HG03457 (cell line): ENCODE measurements around the gene ITGB2.
"Not testable (repeated sequence)": the region's sequence is repeated elsewhere in the genome, so short reads cannot be mapped to it uniquely, and the experiment has no call there.

Source experiments
- ATAC-seq: cut with Tn5 transposase; IDR thresholded peaks from one replicate; pipeline ENCODE4 v1.9.1; 2021; ENCODE audit warnings: moderate number of reproducible peaks; ENCODE audit not compliant: unreplicated experiment

ITGB2 gene

DNA sequence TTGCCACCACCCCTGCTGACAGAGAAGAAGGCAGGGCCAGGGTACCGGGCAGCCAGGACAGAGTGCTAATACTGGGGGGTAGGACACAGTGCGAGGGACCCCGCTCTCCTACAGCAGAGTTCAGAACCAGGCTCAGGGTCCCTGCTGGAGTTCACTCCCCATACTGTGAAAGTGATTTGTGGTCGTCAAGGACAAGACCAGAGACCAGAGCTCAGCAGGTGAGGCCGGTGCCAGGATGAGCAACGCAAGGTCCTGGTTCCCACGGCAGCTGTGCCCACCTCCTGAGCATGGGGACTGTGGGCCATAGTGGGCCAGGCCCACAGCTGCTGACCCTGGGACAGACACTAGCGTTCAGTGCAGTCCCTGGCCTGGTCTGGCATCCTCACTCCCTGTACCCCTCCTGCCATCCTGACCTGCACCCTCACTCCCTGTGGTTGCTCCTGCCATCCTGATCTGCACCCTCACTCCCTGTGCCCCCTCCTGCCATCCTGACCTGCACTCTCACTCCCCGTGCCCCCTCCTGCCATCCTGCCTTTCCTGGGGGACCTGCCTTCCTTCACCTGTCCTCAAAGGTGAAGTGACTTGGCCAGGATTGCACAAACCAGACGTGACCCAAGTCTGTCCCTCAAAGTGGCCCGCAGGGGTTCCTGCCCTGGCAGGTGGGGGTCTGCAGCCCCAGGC lies 33.4 kb downstream of the ITGB2 start:
- ATAC-seq: no peak

DNA sequence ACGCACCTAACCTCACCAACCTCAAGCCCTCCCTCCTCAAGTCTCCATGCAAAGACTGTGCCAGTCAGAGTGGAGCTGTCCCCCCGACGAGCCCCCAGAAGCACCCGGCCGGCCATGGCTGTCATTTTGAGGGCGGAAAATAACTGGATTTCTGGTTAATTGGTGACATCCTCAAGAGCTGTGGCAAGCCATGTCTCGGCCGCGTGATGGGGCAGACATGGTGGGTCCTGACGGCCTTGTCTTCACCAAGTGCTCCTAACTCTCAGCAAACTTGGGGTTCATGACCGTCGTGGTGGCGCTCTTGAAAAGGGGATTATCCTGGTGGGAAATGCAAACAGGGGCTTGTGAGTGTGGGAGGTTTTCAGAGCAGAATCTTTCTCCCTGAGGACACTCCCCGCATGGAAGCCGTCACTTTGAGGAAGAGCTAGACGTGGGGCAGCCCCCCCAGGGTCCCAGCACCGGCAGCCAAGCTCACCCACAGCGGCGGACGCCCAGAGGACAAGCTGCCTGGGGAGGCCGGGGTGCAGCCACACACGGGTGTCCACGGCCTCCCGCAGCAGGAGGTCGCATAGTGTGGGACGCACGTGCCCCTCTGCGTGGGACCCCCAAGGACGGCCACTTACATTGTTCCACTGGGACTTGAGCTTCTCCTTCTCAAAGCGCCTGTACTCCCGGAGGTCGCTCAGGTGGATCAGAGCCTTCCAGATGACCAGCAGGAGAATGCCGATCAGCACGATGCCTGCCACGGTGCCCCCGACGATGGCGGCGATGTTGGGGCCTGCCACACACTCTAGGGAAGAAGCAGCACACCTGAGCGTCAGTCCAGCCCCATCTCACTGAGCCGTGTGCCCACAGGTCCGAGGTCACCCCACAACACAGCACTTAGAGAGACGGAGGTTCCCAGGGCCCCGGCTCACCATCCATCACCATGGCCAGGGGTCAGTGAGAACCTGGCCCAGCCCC lies 34.3 kb downstream of the ITGB2 start:
- ATAC-seq: no peak

DNA sequence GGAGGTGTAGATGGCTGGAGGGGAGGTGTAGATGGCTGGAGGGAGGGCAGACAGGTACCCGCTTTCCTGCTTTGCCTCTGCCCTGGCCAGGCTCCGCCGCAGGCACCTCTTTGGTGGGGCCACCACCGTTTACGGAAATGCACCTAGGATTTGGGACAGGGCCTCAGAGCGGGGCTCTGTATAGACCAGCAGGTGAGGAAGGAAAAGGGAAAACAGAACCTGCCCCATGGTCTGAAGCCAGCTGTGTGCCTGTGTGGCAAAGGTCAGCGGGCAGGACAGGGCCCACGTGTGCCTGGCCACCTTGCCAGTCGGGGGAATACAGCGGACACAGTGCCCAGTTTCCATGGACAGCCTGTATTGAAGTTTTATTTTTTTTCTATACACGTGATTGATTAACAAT lies 35.1 kb downstream of the ITGB2 start:
- no peak for ATAC-seq

DNA sequence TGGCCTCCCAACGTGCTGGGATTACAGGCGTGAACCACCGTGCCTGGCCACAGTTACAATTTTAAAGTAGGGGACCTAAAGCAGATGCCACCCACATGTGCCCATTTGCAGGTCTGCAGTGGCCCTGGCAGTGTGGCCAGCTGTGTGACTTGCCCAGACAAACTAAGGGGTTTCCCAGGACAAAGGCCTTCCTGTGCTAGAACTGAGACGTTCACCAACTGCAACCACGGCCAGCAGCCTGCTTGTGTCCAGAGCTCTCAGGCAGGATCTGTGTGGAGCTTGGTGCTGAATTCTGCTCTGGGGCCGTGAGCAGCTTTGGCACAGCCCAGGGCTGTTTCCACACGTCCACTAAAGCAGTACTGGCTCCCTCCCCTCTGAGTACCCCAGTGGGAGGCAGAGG lies 36.6 kb downstream of the ITGB2 start:
- no peak for ATAC-seq

DNA sequence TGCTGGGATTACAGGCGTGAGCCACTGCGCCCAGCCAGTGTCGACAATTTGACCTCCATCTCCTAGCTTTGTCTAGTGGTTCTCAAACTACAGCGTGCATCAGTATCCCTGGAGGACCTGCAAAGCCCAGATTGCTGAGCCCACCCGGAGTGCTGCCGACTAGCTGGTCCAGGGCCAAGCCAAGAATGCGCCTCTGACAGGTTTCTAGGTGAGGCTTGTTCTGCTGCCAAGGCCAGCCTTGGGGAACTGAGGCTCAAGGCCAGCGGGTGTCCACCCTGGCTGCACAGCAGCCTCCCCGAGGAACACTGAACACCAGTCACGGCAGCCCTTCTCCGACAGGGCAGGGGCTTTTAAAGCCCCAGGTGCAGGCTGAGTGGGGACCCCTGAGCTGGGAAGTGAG lies 37.4 kb downstream of the ITGB2 start:
- no peak for ATAC-seq

DNA sequence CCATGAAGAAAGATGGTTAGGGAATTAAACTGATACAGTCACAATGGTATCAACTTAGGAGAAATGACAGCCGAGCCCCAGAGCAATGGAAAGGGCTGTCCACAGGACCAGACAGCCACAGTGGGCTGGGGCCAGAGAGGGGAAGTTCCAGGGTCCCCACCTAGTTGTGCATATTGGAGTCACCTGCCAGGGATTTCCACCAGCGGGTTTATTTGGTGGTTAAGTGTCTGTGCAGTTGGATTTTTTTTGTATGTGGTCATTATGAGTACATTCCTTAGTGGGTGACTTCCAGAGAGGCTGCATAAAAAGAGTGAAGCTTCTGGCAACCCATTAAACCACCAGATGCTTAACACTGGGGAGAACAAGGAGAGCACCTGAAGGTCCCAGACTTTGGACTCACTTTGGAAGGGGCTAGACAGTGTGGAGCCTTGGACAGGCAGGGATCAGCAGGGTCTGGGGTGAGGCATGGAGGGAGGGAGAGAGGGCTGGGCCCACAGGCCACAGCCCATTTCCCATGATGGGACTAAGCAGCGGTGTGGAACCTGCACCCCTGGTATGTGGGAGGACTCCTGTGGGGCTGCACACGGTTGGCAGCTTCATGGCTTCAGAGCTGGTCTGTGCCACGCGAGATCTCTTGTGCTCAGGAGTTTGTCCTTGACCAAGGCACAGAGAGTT lies 39.4 kb downstream of the ITGB2 start:
- no peak for ATAC-seq

DNA sequence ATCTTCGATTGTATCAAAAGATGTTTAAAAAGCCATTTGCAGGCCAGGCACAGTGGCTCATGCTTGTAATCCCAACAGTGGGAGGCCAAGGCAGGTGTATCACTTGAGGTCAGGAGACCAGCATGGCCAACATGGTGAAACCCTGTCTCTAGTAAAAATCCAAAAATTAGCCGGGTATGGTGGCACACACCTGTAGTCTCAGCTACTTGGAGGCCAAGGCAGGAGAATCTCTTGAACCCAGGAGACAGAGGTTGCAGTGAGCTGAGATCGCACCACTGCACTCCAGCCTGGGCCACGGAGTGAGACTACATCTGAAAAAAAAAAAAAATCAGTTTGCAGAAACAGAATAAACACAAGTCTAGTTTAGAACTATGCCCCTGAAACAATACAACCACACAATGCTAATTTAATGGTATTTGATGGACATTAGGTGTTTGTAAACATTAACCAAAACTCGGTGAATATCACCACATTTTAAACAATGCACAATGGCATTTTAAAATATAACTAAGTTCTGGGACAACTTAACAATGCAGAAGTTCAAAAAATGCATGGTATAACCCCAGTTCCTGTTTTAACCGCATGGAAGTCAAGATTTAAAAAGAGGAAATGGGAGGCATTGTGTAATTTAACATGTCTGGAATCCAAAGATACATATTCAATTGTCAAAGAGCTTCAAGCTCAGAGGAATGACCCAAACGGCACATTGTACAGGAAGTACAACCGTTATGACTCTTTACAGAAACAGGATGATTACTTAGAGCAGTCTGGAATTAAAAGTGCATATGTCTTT lies 40.1 kb downstream of the ITGB2 start:
- ATAC-seq: no peak

DNA sequence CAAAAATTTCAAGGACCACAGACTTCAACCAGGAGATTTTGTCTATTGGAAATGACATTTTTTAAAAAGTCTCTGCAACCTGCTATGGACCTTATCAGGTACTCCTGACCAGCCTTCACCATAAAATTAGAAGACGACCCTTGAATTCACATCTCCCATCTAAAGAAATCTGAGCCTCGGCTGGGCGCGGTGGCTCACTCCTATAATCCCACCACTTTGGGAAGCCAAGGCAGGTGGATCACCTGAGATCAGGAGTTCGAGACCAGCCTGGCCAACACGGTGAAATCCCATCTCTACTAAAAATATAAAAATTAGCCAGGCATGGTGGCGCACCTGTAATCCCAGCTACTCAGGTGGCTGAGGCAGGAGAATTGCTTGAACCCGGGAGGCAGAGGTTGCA lies 41.5 kb downstream of the ITGB2 start:
- not testable (repeated sequence) for ATAC-seq

DNA sequence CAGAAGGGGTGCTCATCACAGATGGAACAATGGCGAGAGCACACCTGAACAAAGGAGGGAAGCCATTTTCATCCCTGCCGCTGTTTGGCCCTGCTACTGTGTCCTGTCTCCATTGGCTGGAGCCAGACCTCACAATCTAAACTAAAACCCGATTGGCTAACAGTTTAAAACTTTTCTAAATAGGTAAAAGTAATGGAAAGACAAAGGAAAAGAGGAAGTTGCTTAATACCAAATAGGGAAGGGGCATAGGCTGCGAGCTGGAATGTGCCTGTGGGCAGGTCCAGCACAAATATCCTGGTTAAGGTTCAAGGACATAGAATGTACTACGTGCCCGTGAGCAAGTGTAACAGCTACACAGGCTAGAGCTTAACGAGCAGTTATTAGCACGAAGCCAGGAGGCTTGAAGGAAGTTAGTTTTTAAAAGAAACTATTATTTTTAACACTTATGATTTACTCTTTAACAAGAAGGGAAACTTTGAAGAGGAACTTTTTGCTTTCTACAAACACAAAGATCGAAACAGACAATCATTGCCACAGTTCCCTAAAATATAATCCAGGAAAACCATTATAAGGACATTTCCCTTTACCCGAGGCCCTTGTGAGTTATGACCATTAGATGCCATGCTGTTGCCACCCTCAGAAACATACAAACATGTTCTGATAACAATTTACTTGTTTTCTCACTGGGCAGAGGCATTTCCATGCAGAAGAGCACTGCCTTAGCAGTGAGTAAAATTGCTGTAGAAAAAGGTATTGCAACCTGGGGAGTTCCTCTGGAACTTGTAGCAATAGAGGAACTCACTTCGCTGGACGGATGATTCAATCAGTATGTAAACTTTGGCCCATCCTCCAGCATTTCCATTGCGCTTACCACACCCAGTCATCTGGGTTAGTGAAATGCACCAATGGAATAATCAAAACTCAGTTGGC lies 42.4 kb downstream of the ITGB2 start:
- no peak for ATAC-seq

DNA sequence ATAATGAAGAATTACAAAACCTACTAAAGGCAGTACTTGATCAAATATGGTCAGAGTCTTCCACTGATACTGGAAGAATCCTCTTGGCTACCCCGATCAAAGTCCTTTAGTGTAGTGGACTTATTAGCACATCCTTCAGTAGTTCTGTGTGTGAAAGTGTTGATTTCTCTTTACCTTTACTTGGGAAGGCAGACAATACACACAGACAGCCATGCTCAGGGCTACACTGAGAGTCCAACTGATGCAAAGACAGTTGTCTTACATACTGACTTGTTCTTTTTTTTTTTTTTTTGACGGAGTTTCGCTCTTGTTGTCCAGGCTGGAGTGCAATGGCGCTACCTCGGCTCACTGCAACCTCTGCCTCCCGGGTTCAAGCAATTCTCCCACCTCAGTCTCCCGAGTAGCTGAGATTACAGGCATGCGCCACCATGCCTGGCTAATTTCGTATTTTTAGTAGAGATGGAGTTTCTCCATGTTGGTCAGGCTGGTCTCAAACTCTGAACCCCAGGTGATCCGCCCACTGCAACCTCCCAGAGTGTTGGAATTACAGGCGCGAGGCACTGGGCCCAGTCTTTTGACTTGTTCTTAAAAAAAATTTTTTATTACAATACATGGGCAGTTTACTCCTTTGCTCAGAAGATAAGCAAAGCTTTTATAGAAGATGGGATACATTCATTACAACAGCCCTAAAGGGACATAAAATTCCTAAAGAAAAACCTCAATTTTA lies 43.7 kb downstream of the ITGB2 start:
- ATAC-seq: no peak

DNA sequence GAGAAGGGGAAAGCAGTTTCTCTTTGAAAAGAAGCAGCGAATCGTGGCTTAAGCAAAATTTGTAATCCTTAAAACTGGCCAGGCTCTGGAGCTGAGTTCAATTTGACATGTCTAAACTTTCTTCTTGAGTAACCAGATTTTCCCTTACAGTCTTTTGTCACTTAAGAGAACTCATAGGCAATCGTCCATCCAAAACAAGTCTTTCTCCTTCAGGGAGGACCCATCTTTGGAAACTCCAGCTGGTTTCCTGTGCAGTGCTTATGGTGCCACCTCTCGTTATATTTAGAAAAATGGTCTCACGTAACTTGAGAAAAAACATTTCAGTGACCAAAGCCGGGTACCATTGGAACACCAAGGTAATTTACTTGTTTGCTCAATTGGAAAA lies 45.4 kb downstream of the ITGB2 start:
- no peak for ATAC-seq

DNA sequence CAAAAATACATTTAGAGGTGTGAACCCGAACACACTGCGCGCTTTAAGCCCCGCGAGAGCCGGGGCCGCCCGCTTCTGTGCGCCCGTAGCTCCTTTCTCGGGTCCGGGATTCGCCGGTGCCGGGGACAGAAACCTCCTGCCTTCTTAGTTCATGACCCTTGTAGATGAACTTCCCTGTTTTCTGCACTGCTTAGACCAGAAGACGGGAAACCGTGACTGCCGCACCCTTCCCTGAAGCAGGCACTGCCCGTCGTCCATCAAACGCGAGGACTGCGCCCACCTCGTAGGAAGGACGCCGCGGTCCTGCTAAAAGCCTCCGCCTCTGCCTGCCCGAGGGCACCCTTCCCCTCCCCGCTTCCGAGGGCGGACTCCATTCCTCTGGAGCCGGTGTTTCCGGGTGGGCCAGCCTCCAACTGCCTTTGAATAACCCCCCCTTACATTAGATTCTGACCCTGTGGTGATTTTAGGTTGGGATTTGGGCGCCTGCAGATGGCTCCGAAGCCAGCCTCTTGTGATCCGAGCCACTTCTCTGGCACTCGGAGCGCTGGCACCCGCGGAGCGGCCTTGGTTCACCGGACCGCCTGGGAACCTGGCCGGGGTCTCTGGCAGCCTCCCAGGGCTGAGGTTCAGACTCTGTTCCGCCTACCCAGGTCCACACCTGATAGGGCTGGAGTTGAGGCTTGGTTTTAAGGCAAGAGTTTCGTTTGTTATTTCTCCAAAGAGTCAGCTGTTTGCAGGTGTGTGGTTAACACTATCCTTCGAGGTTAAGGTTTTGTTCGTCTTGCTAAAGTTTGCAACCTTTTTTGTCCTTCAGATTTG lies 46.0 kb downstream of the ITGB2 start:
- ATAC-seq: peak; percentile 2

DNA sequence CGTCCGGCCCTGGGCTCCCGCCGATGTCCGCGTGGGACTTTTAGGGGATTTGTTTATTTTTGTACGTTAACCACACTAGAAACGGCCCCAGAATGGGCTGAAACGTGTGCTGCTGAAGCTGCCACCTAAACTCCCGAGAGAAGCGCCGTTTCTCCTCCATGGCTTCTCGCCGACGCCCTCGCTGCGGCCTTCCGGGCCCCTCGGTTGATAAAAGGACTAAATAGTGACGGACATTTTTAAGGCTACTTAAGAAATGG lies 46.5 kb downstream of the ITGB2 start:
- peak; percentile 1 for ATAC-seq

DNA sequence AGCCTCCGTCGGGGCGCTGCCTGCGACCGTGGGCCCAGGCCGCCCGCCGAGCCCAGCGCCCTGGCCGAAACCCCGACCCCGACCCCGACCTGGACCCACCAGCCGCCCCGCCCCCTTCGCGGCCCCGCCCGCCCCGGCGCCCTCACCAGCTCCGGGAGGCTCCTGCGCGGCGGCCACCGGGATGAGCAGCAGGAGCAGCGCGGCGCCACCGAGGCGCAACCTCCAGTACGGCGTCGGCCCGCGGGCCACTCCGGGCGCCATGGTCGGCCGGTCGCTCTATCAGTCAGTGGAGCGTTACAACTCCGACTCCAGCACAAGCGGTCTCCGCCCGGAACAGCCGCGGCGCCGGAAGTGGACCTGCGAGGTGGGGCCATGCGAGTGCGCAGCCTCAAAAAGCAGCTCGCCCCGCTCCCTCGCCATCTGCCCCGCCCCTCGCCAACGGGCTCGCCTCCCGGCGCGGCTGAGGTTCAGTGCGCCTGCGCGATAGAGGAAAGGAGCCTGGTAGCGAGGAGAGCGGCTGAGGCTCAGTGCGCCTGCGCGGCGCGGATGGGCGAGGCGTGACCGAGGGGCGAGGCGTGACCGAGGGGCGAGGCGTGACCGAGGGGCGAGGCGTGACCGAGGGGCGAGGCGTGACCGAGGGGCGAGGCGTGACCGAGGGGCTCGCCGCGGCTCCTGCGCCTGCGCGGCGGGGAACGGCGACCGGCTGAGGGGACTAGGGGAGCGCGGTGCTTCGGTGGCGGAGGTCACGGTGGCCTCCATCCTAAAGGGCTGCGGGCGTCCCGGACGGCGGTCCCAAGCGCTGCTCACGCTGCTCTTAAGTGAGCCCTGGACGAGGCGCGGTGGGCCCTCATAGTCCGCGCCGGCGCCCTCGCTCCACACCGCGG lies 47.1 kb downstream of the ITGB2 start, which contains the start of gene PTTG1IP:
Gene PTTG1IP (minus strand): TSS at position 335 of the 884 bp plus-strand sequence. CDS start 74 bp downstream, at position 261.
- ATAC-seq: peak; percentile 53

DNA sequence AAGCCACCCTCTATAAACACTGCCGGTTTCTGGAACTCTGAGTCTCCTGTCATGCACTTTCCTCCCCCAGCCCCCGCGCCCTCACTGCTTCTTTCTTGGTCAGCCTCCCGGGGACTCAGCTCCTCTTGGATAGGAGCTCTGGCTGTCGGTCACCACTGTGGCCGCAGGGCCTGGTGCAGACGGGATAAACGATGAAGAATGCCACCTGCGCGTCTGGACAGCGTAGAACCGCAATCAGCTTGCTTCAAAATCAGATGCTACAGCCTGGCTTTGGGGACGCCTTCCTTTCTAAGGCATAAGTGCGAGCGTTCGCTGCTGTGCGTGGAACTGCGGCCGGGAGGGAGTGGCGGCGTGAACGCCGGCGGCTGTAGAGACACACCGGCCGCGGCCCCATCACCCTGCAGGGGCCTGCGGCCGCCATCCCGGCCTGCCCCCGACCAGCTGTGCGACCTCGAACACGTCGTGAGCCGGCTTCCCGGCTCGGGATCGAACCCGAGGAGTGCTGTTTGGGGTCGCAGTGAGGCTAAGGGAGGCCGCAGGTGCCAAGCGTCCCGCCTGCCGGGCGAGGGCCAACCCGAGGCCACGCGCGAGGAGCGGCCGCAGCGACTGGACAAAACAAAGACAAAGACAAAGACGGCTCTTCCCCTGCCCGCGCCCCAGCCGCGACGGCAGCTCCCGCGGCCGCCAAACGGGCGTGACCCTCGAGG lies 47.9 kb downstream of the ITGB2 start:
- ATAC-seq: no peak

DNA sequence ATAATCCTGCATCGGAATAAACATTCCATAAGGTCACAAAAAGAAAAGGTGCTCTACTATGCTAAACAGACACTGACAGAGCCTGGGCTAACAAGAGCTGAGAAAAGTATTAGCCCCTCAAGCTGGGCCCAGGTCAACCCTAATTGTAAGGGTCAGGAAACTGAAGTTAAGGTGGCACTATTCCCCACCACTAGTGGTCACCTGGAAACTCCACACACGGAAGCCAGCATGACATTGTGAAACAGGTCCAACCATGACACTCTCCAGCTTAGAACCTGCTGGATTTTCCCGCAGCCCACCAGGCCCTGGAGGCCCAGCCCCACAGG lies 48.4 kb downstream of the ITGB2 start:
- ATAC-seq: no peak
